Tibial nerve (tissue), 4 donors: Measurements from ENCODE around the gene BCAR3. TPM values are rescaled to one million over a fixed set of nuclear protein-coding genes. Genes with fewer than 3 reads are reported as not detected.
"Not testable (repeated sequence)": the region's sequence is repeated elsewhere in the genome, so short reads cannot be mapped to it uniquely, and the experiment has no call there.

Experiments
- DNase-seq, 2 donors: peaks; one replicate each; pipeline ENCODE4 v3.0.0-alpha.2; 2019; ENCODE audit warnings: low spot score in 2 of 2
- H3K27ac ChIP-seq, 4 donors: fragments of 200-600 bp; sonication (generic) in 3 of 4; one replicate each; pipeline ENCODE4 v1.5.1; 2017 to 2019; ENCODE audit warnings: mild to moderate bottlenecking in 1 of 4
- H3K27me3 ChIP-seq, 2 donors: fragments of 200-600 bp; sonication (generic) in 1 of 2; one replicate each; pipeline versions ENCODE4 v1.5.1 to v1.6.0; 2017 to 2019
- H3K36me3 ChIP-seq, 3 donors: fragments of 200-600 bp; sonication (generic); one replicate each; pipeline ENCODE4 v1.5.1; 2018 to 2019
- H3K4me1 ChIP-seq, 4 donors: fragments of 200-600 bp; sonication (generic) in 3 of 4; one replicate each; pipeline ENCODE4 v1.5.1; 2017 to 2019
- H3K4me3 ChIP-seq, 4 donors: fragments of 200-600 bp; sonication (generic) in 3 of 4; one replicate each; pipeline ENCODE4 v1.5.1; 2017 to 2019; ENCODE audit warnings: mild to moderate bottlenecking in 1 of 4, moderate library complexity in 1 of 4
- H3K9me3 ChIP-seq, 4 donors: fragments of 200-600 bp; sonication (generic) in 3 of 4; one replicate each; pipeline ENCODE4 v1.5.1; 2017 to 2019
- EP300 ChIP-seq, 2 donors: sonication (generic); formaldehyde crosslinking; IDR thresholded peaks; one replicate each; pipeline ENCODE4 v1.6.1; 2017; ENCODE audit warnings: antibody characterized with exemption in 2 of 2, mild to moderate bottlenecking in 1 of 2
- POLR2A ChIP-seq, 2 donors: fragments of 450-650 bp; IDR thresholded peaks; one replicate each; pipeline ENCODE4 v1.6.1; 2017; ENCODE audit warnings: antibody characterized with exemption in 2 of 2, mild to moderate bottlenecking in 2 of 2, moderate library complexity in 2 of 2
- WGBS, 2 donors: methylation state at CpG; one replicate each; pipeline ENCODE4 v1.1.5; 2018; 5-methylcytosine and 5-hydroxymethylcytosine counted together
- total RNA-seq, 4 donors: library from RNA; depleted of rRNA; stranded (reverse); fragments of >200 nt; gene quantifications; one replicate each; pipeline ENCODE4 v1.1.0, GENCODE V29; 2016
- TF ChIP-seq, protein P1 (sequence below), 5 experiments: fragments of 200-600 bp in 3 of 5; fragments of 450-650 bp in 2 of 5; sonication (generic) in 3 of 5; IDR thresholded peaks; one replicate each; pipeline ENCODE4 v1.5.1; 2016 to 2019; ENCODE audit warnings: antibody characterized with exemption in 5 of 5, mild to moderate bottlenecking in 3 of 5, moderate library complexity in 2 of 5

Gene BCAR3
- total RNA-seq, 4 donors from 2014 or later: 26.2 to 41.8 (median 36.5) TPM

GRCh38 chr1:93700532-93701469 lies 19.2 kb upstream of the BCAR3 start:
- WGBS, 2 donors: 84% methylated on average over 19 to 22 of the region's 22 CpGs
- Histone ChIP-seq H3K27me3 (no peaks in the 10 kb centered on the region), H3K4me1 (peaks cover 0 to 10% (median 3%) of the 10 kb centered on the region in 4 donors), H3K27ac (no peak overlapping the region), H3K9me3 (no peaks in the 10 kb centered on the region), H3K4me3 (no peak overlapping the region), H3K36me3 (no peaks in the 10 kb centered on the region)
- TF ChIP-seq, protein P1, sequence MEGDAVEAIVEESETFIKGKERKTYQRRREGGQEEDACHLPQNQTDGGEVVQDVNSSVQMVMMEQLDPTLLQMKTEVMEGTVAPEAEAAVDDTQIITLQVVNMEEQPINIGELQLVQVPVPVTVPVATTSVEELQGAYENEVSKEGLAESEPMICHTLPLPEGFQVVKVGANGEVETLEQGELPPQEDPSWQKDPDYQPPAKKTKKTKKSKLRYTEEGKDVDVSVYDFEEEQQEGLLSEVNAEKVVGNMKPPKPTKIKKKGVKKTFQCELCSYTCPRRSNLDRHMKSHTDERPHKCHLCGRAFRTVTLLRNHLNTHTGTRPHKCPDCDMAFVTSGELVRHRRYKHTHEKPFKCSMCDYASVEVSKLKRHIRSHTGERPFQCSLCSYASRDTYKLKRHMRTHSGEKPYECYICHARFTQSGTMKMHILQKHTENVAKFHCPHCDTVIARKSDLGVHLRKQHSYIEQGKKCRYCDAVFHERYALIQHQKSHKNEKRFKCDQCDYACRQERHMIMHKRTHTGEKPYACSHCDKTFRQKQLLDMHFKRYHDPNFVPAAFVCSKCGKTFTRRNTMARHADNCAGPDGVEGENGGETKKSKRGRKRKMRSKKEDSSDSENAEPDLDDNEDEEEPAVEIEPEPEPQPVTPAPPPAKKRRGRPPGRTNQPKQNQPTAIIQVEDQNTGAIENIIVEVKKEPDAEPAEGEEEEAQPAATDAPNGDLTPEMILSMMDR (IDR thresholded peaks at IDR 0.05): no peak
- TF ChIP-seq POLR2A (IDR thresholded peaks at IDR 0.05) (no peak), EP300 (IDR thresholded peaks at IDR 0.05) (no peak)
- no peak for DNase-seq

GRCh38 chr1:93699503-93700168 lies 18.0 kb upstream of the BCAR3 start:
- Histone ChIP-seq H3K27me3 (no peaks in the 10 kb centered on the region), H3K27ac (no peak overlapping the region), H3K4me1 (peaks cover 0 to 10% (median 3%) of the 10 kb centered on the region in 4 donors), H3K9me3 (no peaks in the 10 kb centered on the region), H3K4me3 (no peak overlapping the region), H3K36me3 (no peaks in the 10 kb centered on the region)
- TF ChIP-seq EP300 (IDR thresholded peaks at IDR 0.05): no peak
- TF ChIP-seq, protein P1 (IDR thresholded peaks at IDR 0.05): no peak
- no peak for TF ChIP-seq POLR2A (IDR thresholded peaks at IDR 0.05)
- DNase-seq: no peak
- 77 to 81% methylated on average over 5 of the region's 5 CpGs for WGBS, 2 donors

GRCh38 chr1:93699049-93699384 lies 17.4 kb upstream of the BCAR3 start:
- Histone ChIP-seq H3K36me3 (no peaks in the 10 kb centered on the region), H3K4me3 (no peak overlapping the region), H3K27me3 (no peaks in the 10 kb centered on the region), H3K9me3 (no peaks in the 10 kb centered on the region), H3K4me1 (peaks cover 0 to 10% (median 5%) of the 10 kb centered on the region in 4 donors), H3K27ac (no peak overlapping the region)
- WGBS, 2 donors: 89 to 90% methylated on average over 5 of the region's 5 CpGs
- TF ChIP-seq, protein P1 (IDR thresholded peaks at IDR 0.05): no peak
- no peak for TF ChIP-seq POLR2A (IDR thresholded peaks at IDR 0.05)
- TF ChIP-seq EP300 (IDR thresholded peaks at IDR 0.05): no peak
- no peak for DNase-seq

- Histone ChIP-seq H3K36me3 (no peaks in the 10 kb centered on the region), H3K4me3 (no peak overlapping the region), H3K4me1 (peaks cover 0 to 15% (median 7%) of the 10 kb centered on the region in 4 donors), H3K27ac (no peak overlapping the region), H3K9me3 (no peaks in the 10 kb centered on the region), H3K27me3 (no peaks in the 10 kb centered on the region)
- DNase-seq: no peak
- 93 to 95% methylated on average over 7 of the region's 7 CpGs for WGBS, 2 donors
- TF ChIP-seq, protein P1 (IDR thresholded peaks at IDR 0.05): no peak
- TF ChIP-seq POLR2A (IDR thresholded peaks at IDR 0.05) (no peak), EP300 (IDR thresholded peaks at IDR 0.05) (no peak)
Observed at GRCh38 chr1:93698329-93699048, 16.9 kb upstream of the BCAR3 start.

DNA sequence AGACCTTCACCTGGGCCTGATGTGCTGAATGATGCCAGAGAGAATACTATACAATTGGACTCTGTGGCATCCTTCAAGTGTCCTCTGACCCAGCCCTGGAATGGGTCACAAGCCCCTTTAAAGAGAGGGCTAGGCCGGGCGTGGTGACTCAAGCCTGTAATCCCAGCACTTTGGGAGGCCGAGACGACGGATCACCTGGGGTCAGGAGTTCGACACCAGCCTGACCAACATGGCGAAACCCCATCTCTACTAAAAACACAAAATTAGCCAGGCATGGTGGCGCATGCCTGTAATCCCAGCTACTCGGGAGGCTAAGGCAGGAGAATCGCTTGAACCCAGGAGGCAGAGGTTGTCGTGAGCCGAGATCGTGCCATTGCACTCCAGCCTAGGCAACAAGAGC lies 15.9 kb upstream of the BCAR3 start:
- not testable (repeated sequence) for DNase-seq, H3K36me3 ChIP-seq, H3K4me3 ChIP-seq, H3K27ac ChIP-seq, H3K9me3 ChIP-seq, H3K27me3 ChIP-seq
- WGBS, 2 donors: 88 to 89% methylated on average over 13 of the region's 13 CpGs
- H3K4me1 ChIP-seq: peaks cover 0 to 21% (median 10%) of the 10 kb centered on the region in 4 donors
